Measurements from ENCODE around the gene AXL.
"Not testable (repeated sequence)": the region's sequence is repeated elsewhere in the genome, so short reads cannot be mapped to it uniquely, and the experiment has no call there.

Gene AXL

DNA sequence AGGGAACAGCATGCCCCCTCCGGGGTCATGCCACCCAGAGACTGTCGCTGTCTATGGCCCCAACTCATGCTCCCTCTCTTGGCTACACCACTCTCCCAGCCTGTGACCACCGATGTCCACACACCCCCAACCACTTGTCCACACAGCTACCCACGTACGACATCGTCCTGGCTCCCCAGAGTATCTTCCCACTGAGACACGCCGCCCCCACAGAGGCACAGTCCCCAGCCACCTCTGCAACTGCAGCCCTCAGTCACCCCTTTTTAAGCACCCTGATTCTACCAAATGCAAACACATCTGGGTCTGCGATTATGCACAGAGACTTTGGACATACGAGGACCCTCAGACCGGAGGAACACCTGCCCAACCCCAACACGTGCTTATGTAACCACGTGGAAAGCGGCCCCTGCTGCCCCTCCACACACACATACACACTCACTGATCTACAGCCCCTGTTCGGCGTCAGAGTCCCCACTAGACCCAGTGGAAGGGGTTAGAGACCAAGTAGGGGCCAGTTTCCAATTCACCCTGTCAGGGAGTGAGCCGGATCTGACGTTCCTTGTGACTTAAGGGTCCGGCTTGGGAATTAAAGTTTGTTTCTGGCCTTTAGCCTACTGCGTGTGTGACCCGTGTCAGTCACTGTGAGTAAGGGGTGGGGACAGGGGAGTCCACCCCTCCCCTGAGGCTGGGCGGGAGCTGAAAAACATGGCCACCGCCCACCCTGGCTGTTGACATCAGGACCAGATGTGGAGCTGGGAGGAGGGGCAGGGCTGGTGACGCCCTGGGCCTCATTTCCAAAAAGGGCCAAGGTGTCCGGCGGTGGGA lies 11.9 kb upstream of the AXL start:
- no peak for DNase-seq

DNA sequence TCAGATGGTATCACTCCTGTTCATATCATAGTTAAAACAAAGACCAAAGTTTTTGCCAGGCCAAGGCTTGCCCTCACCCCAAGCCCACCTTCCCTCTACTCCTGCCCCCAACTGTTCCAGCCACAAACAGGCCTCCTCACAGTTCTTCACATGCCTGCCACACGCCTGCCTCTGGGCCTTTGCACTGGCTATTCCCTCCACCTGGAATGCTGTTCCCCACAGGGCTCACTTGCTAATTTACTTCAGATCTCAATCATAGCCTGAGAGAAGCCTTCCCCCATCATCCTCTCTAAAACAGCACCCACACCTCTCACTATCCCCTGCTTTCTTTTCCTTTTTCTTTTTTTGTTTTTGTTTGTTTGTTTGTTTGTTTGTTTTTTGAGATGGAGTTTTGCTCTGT lies 4.9 kb upstream of the AXL start:
- DNase-seq: no peak

DNA sequence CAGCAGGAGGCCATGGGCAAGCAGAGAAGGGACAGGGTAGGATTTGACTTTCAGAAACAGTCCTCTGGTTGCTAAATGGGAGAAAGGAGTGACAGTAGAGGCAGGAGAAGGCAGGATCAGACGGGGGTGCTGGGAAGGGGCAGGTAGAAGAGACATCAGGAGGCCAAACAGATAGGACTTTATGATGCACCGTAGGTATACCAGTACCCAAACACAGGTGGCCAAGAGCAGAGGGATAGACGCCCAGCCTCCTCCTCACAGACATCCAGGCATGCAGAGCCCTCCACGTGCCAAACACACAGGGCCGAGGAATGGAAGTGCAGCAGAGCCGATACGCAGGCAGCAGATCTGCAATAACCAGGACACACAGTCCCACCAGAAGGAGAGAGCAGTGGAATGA lies 1.3 kb upstream of the AXL start:
- no peak for DNase-seq

DNA sequence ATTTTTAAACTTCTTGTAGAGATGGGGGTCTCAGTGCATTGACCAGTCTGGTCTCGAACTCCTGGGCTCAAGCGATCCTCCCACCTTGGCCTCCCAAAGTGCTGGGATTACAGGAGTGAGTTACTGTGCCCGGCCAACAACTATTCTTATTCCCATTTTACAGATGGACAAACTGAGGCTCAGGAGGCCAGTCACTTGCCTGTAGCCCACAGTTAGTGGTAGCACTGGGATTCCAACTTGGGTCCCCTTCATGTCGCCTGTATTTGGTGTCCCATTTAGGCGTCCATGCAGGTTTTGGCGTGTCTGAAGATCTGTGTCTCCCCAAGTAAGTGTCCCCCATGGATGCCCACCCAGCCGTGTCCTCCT lies 791 bp upstream of the AXL start:
- DNase-seq: no peak

DNA sequence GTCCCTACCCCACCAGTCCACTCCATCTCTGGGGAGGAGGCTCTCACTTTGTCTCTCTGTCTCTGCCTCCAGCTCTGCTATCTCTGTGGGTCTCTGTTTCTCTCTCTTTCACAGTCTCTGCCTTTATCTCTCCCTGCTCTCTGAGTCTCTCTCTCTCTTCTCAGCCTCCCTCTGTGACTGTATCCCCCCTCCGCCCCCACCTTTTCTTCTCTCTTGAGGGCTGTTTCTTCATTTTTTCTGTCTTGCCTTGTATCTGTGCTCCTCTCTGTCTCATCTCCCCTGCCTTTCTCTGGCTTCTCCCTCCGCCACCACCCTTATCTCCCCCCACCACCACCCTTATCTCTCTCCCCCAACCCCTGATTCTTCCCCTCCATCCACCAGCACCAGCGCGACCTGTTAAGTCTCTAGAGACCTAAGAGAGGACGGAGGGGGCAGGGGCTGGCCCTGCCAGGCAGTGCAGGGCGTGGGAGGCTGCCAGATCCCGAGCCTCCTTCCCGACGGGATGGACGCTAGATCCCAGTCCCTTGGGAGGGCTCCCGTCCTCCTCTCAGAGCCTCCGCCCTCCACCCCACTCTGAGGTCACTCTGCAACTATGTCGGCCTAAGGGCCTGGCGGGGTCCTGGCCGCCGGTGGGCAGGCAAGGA lies 1.0 kb downstream of the AXL start:
- no peak for DNase-seq

DNA sequence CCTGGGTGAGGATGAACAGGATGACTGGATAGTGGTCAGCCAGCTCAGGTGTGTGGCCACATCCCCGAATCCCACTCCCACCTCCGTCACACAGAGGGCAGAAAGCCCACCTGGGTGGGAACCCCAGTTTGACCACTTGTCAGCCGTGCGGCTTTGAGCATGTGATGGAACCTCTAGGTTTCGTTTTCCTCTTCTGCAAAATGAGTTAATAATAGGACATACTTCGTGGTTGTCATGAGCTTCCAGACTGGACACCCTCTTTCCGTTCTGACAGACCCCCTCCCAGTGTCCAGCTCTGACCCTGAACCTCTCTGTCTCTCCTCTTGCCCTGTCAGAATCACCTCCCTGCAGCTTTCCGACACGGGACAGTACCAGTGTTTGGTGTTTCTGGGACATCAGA lies 1.8 kb downstream of the AXL start:
- no peak for DNase-seq

DNA sequence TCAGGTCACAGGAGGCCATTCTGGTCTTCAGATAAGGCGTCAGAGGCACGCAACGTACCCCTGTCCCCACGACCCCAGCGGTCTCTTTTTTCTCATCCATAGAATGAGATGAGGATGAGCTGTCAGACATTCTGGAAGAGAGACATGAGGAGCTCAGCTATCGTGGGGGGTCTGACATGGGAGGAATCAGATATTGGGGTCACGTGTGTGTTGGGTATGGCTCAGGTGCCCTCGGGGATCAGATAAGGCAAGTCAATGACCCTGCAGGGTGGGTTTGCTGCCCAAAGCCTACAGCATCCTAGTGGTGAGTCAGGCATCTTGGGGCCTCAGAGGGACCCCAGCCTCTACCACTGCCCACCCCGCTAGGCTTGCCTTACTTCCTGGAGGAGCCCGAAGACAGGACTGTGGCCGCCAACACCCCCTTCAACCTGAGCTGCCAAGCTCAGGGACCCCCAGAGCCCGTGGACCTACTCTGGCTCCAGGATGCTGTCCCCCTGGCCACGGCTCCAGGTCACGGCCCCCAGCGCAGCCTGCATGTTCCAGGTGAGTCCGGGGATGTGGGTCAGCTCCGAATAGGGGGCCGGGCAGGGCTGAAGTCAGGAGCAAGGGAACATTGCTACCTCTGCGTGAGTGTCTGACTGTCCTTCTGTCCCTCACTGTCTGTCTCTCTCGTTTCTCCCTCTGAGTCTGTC lies 2.6 kb downstream of the AXL start:
- DNase-seq: no peak

DNA sequence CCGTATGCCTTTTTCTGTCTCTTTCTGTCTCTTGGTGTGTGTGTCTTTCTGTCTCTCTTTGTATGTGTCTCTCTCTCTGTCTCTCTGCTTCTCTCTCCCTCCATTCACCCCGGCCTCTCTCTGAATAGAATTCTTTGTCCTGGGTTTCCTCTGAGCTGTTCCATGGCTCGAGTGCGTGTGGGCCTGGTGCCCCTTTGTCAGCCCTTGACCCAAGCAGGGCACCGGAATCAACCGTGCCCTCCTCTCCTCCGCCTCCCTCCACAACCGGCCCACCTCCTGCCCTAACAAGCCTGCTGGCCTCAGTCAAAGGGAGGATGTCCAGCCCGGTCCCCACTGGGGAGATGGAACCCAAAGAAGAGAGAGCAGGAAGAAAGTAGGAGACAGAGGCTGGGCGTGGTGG lies 3.2 kb downstream of the AXL start:
- DNase-seq: no peak

DNA sequence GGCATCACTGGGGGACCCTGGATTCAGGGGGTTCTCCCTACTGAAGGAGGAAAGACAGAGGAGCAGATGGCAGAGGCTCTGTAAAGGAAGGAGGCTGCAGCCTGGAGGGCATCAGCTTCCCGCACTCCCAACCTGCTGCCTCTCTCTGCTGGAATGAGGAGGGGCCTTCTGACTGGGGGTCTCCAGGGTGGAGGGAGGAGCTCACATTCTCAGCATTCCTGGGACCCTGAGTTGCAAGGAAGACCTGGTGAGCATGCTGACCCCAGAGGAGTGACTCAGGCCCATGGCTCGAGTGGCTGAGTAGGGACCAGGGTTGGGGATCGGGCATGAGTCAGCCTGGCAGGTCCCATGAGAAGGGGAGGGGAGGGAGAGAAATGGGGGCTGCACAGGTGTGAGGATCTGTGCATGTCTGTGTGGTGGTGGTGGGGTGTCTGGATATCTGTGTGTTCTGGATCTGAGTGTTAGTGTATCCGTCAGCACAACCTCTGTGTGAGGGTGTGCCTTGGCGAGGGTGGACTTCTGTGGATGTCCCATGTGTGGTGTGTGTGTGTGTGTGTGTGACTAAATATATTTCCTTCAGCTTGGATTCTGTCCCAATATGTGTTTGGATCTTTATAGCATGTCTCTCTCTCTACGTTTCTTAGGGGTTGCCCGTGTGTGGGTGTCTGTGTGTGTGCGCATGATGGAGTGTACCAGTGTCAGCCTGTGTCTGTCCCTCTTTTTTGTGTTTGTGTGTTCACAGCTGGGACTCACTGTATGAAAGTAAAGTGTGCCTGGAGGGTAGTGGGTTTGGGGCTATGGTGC lies 4.6 kb downstream of the AXL start:
- no peak for DNase-seq

DNA sequence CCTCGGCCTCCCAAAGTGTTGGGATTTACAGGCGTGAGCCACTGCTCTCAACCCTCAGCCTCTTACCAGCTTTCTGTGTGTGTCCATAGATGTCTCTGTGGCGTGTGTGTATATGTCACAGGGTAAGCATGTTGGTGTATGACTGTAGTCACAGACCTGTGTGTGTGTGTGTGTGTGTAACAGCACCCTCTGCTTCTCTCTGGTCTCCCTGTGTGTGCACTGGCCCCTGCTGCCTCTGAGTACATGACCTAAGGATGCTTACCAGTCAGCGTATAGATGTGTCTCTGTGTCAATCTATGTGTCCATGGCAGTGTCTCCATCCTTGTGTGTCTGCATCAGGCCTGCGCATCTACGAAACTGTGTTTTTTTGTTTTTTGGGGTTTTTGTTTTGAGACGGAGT lies 5.6 kb downstream of the AXL start:
- DNase-seq: no peak

DNA sequence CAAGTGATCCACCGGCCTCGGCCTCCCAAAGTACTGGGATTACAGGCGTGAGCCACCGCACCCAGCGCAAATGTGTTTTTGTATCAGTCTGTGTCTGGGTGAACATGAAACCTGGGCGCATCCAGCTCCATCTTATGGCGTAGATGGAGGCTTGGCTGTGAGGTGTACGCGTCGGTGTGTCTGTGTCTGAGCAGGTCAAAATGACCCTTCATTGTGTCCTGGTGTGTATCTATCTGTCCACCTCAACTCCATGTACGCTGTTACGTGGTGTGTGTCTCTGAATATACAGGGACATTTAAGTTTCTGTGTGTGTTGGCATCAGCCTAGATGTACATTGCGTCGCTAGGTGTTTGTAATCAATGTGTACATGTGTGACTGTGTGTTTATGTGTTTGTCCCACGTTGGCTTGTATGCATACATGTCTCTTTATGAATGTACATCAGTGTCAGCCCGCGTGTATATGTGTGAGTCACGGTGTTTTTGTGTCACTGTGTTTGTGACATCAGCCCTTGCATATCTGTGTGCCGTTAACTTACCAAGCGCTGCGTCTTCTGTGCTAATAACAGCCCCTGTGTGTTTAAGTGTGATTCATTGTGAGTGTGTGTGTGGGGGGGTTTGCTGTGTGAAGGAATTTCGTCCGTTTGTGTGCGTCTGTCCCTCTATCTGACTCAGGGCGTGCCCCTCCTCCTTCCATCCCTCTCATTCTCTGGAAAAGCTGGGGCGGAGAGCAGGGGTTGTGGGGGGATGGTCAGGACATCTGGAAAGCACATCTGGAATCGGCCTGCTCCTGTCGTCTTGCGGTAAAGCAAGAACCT lies 6.4 kb downstream of the AXL start:
- DNase-seq: no peak

DNA sequence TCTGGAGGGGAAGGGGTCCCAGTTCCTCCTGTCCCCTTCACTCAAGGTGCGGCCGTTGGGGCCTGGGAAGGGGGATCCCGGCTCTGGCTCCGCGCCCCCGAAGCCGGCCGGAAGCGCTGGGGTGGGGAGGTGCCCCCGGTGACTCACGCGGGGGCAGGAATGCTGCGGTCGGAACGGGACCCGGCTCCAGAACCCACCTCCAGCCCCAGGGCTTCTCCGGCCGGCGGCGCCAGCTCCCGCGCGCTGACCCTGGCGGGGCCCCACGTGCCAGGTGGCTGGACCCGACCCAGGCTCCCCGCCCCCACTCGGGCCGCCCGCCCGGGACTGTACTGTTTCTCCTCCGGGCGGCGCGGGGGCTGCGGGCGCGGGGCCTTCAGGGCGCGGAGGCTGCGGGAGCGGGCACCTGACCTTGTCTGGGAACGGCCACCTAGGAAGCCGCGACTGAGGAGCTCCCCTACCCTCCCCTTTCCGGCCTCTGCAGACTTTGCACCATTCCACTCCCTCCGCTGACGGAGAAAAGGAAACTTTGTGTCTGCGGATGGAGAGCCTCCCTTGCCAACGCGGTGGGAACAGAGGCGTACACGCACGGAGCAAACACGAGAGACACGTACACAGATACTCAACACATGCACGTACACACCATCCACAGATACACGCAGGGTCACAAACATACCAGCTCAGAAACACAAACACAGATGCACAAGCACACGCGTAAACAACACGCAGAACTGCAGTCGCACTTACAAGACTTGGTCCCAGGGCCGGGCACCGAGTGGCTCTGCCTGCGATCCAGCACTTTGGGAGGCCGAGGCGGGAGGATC lies 7.2 kb downstream of the AXL start:
- no peak for DNase-seq

DNA sequence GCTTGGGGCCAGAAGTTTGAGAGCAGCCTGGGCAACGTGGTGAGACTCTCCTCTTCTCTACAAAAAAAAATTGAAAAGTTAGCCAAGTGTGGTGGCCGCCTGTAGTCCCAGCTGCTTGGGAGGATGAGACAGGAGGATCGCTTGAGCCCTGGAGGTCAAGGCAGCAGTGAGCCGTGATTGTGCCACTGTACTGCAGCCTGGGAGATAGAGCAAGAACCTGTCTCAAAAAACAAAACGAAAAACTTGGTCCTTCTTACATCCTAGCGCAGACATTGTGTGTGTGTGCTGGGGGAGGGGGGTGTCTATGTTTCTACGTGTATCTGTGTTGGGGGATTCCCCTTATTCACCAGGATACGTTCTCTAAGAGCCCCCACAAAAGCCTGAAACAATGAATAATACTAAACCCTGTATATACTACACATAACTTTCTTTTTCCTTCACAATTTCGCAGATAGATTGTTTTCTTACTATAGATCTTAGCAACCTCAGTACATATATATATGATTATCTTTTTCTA lies 7.9 kb downstream of the AXL start:
- no peak for DNase-seq

DNA sequence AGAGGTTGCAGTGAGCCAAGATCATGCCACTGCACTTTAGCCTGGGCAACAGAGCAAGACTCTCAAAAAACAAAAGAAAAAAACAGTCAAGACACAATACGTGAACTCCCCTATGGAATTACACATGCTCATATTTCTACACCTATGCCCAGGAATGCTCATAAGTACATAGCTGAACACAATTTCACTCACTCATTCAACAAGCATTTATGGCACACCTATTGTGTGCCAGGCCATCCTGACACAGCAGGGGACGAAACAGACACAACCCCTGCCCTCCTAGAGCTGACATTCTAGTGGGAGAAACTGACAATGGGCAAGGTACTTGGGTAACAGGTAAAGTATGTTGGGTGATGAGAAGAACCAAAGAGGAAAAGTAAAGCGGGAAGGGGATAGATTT lies 9.5 kb downstream of the AXL start:
- no peak for DNase-seq

DNA sequence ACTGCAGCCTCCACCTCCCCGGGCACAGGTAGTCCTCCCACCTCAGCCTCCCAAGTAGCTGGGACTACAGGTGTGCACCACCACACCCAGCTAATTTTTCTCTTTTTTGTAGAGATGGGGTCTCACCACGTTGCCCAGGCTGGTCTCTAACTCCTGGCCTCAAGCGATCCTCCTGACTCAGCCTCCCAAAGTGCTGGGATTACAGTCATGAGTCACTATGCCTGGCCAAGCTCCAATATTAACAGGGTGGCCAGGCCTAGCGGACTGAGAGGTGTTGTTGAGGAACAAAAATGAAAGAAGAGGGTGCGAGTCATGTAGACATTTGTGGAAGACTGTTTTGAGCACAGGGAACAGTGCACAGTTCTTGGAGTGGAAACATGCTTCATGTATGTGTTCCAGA lies 10.3 kb downstream of the AXL start:
- not testable (repeated sequence) for DNase-seq

DNA sequence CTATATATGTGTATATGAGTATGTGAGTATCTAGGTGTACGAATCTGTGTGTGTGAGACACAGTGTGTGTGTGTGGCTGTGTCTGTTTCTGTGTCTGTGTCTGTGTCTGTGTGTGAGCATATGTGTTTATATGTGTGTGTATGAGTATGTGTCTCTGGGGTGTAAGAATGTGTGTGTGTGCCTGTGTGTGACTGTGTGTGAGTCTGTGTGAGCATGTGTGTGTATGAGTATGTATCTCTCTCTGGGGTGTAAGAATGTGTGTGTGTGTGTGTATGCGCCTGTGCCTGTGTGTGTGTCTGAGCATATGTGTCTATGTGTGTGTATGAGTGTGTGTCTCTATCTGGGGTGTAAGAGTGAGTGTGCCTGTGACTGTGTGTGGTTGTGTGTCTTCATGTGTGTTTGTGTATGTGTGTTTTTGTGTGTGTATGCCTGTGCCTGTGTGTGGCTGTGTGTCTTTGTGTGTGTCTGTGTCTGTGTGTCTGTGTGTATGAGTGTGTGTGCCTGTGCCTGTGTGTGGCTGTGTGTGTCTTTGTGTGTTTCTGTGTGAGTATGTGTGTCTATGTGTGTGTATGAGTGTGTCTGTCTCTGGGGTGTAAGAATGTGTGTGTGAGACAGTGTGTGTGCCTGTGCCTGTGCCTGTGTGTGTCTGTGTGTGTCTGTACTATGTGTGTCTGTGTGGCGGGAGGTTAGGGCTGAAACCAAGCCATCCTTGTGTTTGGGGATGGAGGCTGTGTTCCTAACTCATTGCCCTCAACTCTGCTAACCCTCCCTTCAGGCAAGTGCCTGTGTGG lies 11.2 kb downstream of the AXL start:
- DNase-seq: no peak

DNA sequence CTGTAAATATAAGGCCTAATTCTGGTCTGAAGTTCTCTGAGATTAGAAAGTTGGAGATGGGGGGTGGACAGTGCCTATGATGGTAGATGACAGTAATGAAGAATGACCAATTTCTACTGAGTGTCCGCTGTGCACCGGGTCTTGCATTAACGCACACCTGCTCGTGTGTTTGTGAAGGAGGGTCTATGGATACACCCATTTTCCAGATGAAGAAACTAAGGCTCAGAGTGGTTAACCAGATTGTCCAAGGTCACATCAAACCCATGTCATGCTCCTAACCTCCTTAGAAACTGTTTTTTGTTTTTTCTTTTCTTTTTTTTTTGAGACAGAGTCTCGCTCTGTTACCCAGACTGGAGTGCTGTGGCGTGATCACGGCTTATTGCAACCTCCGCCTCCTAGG lies 13.7 kb downstream of the AXL start:
- DNase-seq: no peak

DNA sequence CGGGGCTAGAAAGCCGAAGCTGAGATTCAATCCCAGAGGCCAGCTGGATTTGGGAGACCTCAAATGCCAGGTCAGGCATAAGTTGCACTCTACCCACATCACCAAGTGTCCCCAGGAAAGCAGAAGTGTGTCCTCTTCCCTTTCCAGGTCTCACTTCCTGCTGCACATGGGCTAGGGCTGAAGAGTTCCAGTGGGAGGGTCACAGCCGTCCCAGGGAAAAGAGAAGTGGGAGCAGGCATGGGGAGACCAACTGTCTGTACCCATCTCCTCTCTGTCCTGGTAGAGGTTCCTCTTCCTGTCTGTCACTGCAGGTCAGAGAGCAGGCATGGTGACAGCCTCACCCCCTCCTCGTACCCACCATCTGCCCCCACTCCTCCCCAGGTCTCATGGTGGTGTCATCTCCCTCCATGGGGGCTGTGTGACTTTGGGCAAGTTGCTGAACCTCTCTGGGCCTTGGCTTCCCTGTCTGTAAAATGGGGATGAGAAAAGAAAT lies 14.8 kb downstream of the AXL start:
- DNase-seq: no peak

DNA sequence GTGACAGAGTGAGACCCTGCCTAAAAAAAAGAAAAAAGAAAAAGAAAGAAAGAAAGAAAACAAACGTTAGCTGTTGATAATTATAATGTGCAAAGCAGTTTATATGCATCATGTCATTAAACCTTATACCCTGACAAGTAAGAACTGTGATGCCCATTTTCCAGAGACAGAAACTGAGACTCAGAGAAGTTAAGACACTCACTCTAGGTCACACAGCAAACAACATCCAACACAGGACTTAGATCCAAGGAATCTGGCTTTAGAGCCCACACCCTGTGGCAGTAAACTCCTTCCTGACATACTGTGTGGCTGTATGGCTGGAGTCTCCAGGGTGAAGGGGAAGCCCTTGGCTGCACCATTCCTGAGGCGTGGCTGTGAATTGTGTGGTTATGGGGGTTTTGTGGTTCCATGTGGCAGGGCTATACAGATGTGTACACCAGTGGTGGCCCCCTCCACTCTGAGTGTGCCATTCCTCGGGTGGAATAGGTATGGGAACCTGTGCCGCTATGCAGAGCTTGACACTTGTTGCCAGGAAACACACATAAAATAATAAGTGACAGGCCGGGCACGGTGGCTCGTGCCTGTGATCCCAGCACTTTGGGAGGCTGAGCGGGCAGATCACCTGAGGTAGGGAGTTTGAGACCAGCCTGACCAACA lies 15.6 kb downstream of the AXL start:
- no peak for DNase-seq

DNA sequence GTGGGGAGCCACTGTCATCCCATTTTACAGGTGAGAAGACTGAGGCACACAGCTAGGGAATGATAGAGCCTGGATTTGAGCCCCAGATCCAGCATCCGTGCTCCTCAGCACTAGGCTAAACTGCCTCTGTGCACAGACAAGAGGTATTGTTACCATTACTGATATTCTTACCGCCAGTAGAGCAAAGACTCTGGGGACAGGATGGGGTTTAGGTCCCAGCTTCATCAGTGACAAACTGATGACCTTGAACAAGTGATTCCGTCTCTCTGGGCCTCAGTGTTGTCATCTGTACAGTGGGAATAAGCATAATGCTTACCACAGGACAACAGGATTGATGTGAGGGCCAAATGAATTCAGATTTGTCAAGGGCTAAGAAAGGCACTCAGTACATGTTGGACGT lies 16.5 kb downstream of the AXL start:
- DNase-seq: no peak

Measured in NCI-H2029 (cell line).